ENCODE results near the gene B4GALT6.
"Not testable (repeated sequence)": the region's sequence is repeated elsewhere in the genome, so short reads cannot be mapped to it uniquely, and the experiment has no call there.

Gene B4GALT6

DNA sequence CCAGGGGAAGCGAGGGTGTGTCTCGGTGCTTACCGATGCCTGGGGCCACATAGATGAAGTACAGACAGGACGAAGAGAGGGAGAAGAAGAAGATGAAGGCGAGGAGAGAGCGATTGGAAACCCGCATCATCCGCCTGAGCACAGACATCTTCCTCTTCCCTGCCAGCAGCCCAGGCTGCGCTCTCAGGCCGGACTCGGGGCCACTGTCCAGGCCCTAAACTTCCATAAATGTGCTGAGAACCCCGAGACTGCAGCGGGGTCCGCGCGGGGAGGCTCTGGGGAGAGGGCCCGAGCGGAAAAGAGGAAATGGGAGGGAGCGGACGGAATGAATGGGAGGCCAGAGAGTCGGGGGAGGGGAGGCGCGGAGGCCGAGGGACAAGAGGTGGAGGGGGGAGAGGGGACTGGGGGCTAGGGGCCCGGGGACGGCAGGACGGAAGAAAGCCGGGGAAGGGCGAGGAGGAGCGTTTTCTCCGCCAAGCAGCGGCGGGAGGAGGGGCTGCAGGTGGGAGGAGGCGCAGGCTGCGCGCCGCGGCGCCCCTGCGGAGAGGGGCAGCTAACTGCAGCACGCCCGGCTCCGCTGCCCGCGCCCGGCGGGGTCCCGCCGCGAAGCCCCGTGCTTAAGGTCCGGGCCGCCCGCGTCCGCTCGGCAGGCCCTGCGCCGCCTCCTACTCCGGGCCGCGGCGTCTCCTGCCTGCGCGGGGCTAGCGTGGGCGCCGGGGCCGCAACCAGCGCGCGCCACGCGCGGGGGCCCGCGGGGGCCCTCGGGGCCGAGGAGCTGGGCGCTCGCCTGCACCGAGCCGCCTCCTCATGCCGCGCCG, at the start of gene B4GALT6:
B4GALT6 (minus strand) TSS at position 303 of the 818 bp plus-strand sequence; CDS start at position 148, 155 bp downstream.
- DNase-seq = no peak

DNA sequence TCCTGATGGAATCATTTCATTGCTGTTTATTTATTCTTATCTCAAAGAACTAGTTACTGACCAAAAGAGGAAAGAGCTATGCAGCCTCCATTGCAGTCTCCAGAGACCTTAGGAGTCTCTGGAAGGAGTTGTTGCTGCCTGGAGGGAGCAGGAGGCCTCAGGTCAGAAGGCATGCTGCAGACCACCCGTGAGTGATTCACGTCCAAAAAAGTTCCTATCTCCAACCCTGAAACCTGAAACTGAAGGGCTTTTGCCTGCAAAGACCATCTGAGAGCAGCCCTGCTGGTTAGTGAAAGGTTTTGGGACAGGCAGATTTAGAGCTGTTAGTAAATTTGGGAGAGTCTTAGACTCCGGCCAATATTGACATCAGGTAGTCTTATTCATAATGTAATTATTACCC, 47.2 kb upstream of the B4GALT6 start:
- DNase-seq = no peak

- not testable (repeated sequence) for DNase-seq
Observed at GRCh38 chr18:31729196-31729595, 44.8 kb upstream of the B4GALT6 start.

DNA sequence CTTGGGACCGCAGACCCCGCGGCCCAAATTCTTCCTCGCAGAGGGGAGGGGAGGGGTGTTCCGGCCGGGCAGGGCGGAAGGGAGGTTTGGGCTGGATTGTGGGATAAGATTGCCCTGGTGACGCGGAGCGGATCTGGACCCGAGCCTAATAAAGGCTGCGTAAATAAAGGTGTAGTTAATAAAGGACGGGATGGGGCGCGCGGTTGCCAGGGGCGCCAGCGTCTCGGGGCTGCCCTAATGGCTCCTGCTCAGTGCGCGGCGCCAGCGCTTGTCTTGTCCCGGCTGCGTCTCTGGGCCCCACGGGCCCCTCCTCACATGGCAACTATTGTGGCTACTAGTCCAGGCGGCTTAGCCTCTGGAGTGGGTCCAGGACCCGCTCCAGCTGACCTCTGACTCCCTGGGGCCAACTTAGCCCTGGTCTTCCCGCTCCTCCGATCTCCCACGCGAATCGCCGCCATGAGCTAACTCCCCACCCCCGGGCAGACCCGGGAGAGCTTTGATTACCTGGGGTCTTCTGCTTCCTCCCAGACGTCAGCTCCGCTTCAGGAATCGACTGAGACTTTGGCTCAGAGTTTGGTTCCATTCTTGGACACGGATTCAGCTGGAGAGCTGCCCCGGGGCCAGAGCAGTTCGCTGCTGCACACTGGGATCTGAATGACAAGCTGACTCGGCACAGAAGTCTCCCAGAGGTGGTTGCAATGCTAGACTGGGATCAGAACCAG, 39.8 kb upstream of the B4GALT6 start:
- DNase-seq = no peak

DNA sequence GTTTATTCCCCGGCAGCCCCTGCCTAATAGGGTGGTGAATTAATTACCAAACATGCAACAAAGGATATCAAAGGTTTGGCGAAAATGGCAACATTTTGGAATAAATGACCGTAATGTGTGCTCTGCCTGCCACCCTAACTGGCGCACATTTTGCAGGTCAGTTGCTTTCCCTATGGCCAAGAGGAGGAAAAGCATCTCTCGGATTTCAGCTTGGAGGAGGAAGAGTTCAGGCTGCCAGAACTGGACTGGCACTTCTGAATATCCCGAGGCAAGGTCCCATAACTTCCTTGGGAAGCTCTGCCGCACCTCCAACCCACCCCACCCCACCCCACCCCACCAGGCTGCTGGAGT, 39.2 kb upstream of the B4GALT6 start:
- DNase-seq = no peak

DNA sequence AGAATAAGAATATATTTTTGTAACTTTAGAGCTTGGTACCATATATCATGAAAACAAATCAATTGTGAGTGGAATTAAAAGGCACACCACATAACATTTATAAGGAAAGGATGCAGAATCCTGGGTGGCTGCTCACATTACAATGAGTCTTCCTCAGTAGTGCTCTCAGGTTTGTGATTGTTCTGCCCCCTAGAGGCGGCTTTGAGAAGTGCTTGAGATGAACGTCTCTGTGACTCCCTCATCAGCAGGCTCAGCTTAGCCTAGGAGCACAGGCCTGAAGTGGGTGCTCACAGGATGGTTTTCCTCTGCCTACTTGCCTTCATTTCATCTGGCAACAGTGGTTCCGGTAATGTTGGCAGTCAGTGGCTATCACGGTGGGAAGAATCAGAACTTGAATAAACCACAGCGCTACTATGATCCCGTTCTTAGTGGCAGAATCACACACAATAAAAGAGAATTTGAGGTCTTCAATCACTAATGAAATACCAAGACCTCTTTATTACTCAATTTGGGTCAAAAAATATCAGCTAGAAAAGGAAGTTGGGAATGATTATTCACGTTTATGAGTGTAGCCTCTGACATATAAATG, 38.1 kb upstream of the B4GALT6 start:
- DNase-seq = peak; percentile 15

GRCh38 chr18:31721601-31722000, 37.2 kb upstream of the B4GALT6 start:
- DNase-seq = no peak

GRCh38 chr18:31720867-31721266, 36.5 kb upstream of the B4GALT6 start:
- DNase-seq = no peak

- DNase-seq = no peak
Observed at GRCh38 chr18:31719363-31720006, 35.1 kb upstream of the B4GALT6 start.

GRCh38 chr18:31718386-31718785, 34.0 kb upstream of the B4GALT6 start:
- DNase-seq = no peak

DNA sequence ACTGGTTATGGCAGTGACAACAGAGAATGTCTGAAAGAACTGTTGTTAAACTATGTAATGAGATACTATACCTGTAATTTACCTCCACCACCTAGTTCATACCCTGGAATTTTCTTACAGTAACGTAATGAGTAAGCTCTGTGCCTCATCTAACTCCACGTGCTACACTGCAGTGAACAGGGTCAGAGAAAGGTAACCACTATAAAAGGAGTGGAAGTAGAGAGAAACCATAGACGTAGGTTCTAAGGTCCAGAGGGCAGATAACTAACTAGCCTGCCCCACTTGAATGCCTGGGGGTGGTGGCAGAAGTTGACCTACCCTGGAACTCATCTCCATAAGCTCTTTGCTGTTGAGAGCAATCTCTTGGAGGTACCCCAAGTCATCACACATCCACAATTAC, 32.0 kb upstream of the B4GALT6 start:
- no peak for DNase-seq

- no peak for DNase-seq
Observed at GRCh38 chr18:31711365-31712172, 27.2 kb upstream of the B4GALT6 start.

GRCh38 chr18:31710826-31711225, 26.4 kb upstream of the B4GALT6 start:
- no peak for DNase-seq

DNA sequence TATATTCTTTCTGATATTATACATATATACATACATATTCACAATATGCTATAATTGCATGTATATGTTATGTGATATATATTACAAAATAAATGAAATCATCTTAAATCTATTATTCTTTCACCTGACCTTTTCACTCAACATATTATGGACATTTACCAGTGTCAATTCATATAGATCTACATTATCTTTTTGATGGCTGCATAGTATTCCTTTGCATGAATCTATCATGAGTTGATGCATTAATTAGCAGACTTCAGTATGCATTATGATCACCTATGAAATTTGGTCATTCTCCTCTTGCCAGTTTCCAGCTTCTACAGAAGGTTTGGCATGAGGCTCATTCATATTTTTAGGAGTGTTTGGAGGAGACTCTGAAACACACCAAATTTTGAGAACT, 23.4 kb upstream of the B4GALT6 start:
- no peak for DNase-seq

DNA sequence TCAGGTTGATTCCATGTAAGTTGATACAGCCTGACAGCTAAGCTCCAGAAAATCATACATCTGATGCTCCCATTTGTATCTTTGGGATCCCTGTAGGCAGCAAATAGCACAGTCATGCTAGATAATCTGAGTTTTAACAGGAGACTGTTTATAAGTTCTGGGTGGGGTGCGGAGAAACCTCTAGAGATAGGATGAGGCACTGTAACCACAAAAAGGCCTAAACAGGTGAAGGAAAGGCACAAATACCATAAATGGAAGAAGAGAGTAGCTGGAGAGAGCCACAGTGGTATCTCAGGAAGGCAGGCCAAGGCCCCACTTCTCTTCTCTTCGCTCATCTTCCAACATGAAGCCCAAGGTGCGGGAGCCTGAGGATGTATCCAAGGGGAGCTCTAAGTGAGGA, 18.1 kb upstream of the B4GALT6 start:
- DNase-seq = no peak

GRCh38 chr18:31701744-31702143, 17.4 kb upstream of the B4GALT6 start:
- no peak for DNase-seq

GRCh38 chr18:31700990-31701389, 16.6 kb upstream of the B4GALT6 start:
- no peak for DNase-seq

- no peak for DNase-seq
Observed at GRCh38 chr18:31697351-31698298, 13.2 kb upstream of the B4GALT6 start.

- no peak for DNase-seq
Observed at GRCh38 chr18:31695989-31696388, 11.6 kb upstream of the B4GALT6 start.

DNA sequence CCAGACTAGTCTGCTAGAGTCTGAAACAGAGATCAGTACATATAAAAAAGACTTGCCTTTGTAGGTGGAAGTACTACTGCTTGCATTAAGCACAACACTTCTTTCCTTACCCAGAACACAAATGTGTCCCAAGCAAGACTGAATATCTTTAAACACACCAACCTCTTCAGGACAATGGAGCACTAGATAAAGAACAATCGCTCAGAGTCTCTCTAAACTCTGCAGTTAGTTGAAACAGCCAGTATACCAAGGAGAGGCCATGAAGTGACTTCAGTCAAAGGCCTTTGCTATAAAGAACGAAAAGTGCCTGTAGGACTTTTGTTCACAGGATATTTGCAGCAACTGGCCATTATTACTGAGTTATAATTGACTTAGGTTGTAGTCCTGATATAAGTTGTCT, 9.9 kb upstream of the B4GALT6 start:
- DNase-seq = no peak

DNA sequence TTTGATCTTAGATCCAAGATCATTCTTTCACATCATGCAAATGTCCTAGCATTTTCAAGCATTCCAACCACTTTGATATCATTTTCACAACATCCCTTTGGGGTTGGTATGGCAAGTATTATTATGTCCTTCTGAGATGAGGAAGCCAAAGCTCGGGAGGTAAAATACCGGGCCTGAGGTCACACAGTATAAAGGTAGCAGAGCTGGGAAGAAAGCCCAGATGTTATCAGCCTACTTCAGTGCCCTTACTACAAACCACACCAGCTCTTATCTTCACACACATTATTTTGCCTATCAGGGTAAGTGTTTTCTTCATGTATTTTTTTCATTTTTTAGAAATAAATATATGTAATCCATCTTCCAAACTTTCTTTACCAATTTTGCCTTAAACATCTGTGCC, 4.2 kb upstream of the B4GALT6 start:
- no peak for DNase-seq

Measured in NCI-H1436 treated with DMSO at 0.1 percent for 48 hours (cell line).